ENCODE measurements around the gene SLCO2A1.

SLCO2A1 gene

DNA sequence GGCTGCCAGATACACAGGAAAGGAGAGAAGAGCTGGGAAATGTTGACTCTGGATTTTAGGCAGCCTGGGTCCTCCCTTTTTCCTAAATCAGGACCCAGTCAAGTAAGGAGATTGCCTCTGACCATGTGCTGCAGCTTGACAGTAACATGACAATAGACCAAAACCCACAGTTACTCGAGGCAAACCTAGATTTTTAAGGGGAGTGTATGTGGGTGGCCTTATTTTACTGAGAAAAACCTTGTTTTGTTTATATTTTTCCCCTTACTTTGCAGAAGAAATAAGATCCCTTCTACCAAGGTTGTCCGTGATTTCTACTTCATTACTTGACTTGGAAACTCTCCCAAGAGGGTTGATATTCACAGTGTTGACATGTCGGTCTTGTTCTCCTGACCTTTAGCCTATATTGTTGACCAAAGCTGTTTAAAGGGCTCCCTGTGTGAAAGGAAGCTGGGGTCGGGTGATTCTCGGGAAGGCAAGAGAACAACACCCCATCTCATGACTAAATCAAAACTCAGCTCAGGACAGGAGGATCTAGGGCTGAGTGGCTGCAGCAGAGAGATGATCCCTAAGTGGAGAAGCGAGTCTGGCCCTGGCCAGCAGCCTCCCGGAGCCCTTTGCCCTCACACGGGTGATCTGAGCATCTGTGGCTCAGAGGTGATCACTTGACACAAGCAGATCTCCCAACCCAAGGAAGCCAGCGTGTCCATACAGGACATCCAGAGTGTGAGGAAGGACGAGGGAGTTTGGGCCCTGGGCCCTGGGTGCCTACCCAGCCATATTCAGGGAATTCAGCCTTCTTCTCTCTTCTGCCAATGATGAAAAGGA lies 31.0 kb upstream of the SLCO2A1 start:
- DNase-seq (ENCODE audit: low read depth in 2 of 2) = no peak

DNA sequence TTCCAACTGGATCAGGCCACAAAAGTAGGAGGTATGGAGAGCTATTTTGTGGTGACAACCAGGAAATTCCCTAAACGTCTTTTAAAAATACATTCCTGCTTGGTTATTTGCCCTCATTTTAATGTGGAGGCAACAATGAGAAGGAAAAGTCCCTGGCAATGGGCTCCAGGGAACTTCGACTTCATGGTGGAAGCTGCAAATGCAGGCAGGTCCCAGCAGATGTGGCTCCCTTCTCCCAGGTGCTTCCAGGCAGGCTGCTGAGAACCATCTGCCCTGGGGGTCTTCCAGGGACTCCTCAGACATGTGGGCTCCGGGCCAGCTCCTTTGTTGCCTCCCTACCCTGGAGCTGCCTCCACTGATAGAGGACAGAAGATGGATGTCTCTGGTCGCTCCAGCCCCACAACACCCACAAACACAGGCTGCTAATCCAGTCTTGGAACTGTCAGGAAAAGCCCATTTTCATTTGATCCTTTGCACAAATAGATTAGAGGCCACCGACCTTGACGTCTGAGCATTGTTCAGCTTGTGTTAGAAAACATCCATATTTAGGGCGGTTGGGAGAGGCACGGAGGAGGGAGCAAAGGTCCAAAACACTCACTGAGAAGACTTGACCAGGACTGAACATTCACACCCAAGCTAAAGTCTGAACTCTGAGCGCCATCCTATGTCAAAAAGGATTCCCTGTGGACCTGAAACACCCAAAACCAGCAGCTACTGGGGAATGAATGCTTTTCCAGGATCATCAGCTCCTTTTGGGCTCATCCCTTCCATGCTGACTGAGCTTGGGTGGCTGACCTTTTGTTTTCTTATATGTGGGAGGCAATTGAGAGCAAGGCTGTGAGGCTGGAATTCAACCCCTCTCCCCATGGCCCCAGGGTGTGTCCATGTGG lies 30.2 kb upstream of the SLCO2A1 start:
- DNase-seq (ENCODE audit: low read depth in 2 of 2) = no peak

DNA sequence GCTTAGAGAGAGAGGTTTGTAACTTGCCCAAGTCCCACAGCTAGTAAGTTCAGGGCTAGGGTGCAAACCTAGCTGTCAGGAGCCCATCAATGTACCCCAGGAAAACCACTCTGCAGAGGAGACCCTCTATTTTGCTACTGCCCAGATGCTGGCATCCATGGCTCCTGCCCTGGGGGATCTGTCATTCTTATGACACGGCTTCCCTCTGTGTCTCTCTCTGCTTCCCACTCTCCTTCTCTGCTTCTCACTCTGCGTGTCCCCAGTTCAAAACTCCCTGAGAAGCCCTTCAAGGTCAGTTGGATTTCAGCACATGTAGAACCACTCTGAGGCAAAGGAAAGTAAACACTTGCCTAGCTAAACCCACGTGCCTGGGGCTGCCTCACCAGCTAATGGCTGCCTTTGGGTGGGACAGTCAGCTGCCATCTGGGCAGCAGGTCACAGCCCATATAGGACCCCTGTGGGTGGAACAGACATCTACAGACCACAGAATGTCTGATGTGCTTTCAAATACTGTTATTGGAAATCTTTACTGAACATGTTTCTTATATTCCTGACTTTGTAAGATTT lies 29.4 kb upstream of the SLCO2A1 start:
- no peak for DNase-seq (ENCODE audit: low read depth in 2 of 2)

DNA sequence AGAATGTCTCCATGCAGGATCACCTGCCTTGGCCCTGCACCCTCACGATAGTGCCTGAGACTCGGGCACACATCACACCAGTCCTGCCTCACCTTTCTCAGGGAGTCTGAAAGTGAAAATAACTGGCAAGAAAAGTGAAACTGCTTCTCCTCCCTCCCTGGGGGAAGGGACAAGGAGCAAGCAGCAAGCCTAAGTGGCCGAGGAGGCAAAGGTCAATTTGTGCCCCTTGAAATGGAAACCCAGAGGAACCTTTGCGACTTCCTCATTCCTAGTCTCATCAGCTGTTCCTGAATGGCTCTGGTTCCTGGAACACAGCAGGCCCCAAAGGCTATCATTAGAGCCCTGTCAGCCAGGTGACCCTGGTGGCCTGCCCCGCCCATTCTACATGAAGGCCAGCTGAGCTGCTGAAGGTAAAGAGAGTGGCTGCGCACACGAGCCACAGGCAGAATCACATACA lies 28.0 kb upstream of the SLCO2A1 start:
- DNase-seq (ENCODE audit: low read depth in 2 of 2) = no peak

DNA sequence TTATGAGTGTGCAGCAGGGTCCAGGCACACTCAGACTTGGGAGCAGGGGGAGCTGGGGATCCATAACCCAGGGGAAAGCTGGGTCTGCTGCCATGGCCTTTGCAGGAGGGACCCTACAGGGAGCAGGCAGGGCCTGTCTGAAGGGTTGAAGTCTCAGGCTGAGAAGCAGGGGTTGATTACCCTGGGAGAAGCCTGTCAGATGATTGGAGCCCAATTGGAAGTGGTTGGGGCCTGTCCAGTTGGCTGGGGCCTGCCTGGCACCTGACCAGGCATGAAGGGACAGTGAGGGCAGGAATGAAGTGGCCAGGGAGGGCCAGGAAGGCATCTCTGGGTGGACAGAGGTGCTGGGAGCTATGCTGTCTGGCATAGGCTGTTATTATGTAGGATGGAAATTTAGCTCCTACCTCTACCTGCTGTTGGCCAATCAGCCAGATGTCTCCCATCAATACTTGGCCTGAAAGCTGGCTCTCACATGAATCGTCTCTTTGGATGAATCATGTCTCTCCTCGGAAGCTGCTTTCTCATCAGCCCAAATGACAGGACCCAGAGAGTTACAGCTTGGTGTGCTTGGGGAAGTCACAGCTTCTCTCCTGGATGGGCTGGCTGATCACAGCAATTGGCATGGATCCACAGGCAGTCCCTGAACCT lies 27.4 kb upstream of the SLCO2A1 start:
- DNase-seq (ENCODE audit: low read depth in 2 of 2) = no peak

DNA sequence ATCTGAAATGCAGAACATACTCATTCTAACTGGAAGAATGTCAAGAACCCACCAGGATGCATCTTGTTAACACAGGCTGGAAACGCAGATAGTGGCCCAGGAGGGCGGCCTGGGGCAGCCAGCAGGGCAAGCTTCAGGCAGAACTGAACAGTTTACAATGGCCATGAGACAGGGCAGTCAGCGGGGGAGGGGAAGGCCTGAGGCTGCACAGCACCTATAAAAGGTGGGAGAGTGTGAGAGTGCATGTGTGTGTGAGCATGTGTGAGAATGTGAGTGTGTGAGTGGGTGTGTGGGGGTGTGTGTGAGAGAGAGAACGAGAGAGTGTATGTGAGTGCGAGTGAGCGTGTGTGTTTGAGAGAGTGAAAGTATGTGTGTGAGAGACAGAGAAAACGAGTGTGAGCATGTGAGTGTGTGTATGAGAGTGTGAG lies 26.8 kb upstream of the SLCO2A1 start:
- DNase-seq (ENCODE audit: low read depth in 2 of 2) = no peak

DNA sequence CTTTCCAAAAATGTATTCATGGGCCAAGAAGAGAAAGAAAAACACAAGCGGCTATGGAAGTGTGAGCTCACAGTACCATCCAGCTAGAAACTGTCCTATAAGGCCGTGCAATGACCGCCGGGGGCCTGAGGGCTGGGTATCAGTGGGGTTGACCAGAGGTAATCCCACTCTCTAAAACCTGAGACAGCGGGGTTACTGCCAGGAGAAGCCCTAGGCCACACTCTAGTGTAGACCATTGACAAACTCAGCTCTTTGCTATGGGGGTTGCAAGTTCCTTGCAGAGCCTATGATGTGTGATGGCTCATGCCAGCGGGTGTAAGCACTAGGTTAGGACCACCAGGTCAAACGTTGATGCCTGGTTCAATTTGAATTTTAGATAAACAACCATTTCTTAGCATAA lies 25.9 kb upstream of the SLCO2A1 start:
- no peak for DNase-seq (ENCODE audit: low read depth in 2 of 2)

DNA sequence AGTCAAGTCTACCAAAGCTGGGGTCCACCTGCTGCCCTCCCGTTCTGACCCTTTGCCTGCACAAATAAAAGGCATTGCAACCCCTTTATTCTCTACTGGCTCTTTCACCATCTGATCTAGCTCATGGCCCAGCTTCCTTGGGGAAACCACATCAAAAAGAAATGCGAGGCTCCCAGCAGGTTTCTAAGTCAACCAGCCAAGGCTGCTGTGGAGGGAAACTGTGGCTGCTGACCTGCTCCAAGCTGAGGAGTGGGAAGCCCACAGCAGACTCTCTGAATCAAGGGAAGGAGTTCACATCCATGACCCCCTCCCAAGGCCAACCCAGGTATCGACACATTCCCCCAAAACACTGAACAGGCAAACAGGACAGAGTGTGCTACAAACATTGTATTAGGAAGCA lies 25.2 kb upstream of the SLCO2A1 start:
- no peak for DNase-seq (ENCODE audit: low read depth in 2 of 2)

DNA sequence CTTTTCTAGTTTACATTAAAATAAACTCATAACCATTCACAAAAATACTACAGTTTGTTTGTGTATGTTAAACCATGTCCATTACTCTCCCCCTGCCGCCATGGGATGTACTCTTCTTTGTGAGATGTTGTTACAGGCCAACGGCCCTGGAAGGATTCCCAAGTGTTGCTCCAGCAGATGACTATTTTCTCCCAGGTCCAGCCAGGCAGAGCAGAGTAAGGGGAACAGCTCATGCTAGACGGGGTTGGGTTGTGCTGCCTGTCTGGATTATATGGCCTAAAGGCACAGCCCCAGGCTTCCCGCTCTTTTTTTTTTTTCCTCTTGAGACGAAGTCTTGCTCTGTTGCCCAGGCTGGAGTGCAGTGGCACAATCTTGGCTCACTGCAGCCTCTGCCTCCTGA lies 24.5 kb upstream of the SLCO2A1 start:
- DNase-seq (ENCODE audit: low read depth in 2 of 2) = no peak

DNA sequence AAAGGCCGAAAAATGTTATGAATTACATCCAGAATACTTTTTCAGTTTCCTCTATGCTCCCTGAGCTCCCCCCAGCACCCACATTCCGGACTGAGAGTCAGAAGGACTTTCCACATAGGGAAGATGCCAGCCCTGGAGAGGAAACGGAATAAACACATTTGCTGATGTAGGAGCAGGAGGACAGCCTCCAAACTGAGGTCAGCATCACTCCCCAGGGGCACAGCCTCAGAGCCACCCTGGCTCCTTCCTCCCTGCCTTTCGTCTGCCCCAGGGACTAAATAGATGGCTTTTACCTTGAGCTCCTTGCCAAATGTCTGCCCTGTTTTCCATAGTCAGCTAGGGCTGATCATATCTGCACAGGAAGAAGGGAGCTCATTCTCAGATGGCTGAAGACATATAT lies 22.6 kb upstream of the SLCO2A1 start:
- no peak for DNase-seq (ENCODE audit: low read depth in 2 of 2)

DNA sequence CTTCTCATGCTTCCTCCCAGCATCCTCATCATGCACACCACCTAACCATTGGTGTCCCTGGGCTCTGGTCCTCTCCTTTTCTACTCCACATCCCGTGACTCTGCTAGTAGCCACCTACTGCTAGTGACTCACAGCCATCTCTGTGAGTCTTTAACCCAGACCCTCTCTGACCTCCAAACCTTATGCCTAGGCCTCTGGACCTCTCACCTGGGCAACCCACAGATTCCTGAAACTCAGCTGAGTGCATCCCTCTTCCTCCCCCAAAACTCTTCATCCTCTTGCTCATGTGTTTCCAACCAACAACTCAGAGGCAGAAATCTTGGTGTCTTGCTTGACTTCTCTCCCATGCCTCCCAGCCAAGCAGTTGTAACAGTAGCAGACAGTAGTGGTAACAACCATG lies 20.0 kb upstream of the SLCO2A1 start:
- no peak for DNase-seq (ENCODE audit: low read depth in 2 of 2)

DNA sequence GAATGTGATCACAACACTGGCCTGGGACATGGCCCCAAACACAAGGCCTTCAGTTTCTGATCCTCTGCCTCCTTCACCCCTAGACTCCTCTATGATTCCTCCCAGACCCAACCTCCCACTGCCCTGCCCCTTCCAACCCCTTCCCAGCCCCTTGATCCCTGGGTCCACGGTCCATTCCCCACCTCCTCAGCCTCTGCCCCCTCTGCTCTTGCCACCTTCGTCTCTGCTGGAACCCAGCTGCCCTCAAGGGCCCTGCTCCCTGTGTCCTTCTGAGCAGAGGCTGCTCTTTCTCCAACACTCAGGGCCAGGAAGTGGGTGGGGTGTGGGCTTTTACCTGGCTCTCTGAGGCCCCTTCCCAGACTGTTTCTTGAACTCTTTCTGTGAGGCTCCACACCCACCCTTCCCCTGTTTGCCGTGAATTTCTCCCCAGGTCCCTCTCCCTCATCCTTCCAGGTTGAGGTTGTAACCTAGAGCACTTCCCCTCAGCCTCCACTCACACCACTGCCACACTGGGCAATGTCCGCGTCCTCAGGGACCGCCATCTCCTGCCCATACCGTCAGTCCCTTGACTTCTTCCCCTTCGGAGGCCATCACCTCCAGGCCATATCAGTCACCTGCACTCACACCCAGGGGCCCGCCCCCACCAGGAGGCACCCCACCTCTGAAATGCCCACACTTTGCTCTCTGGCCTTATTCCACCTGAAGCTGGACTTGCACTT lies 18.7 kb upstream of the SLCO2A1 start:
- DNase-seq (ENCODE audit: low read depth in 2 of 2) = no peak

DNA sequence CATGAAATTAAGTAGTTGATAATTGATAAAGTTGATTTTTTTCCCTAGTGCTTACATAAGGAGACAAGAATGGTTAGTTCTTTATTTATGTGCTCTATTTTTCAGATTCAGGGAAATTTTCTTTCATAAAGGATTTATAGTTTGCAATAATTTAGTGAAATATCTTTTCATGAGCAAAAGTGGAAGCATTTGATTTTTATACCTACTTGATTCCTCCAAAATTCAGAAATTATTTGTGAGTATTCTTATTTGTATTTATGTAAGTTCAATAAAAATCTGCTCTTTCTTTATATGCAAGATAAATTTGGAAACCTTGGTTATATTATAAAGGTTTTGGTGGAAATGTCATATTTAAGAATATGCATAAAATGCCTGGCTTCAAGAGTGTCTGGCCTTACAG lies 14.7 kb upstream of the SLCO2A1 start:
- no peak for DNase-seq (ENCODE audit: low read depth in 2 of 2)

DNA sequence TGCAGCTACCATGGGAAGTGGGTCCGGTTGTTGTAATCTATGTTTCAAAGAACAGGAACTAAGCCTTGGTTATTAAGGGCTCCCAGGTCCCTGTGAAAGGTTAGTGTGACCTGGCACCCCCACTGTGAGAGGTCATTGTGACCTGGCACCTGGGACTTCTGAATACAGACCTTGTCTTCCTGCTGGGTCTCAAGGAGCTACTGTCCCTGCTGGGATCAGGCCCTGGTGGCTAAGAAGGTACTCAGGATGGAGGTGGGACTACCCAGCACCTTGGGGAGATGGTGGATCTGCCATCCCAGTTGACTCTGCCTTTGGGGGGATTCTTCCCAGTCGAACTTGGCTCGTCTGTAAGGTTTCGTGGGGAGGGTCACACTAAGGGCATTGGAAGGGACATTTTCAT lies 10.3 kb upstream of the SLCO2A1 start:
- no peak for DNase-seq (ENCODE audit: low read depth in 2 of 2)

DNA sequence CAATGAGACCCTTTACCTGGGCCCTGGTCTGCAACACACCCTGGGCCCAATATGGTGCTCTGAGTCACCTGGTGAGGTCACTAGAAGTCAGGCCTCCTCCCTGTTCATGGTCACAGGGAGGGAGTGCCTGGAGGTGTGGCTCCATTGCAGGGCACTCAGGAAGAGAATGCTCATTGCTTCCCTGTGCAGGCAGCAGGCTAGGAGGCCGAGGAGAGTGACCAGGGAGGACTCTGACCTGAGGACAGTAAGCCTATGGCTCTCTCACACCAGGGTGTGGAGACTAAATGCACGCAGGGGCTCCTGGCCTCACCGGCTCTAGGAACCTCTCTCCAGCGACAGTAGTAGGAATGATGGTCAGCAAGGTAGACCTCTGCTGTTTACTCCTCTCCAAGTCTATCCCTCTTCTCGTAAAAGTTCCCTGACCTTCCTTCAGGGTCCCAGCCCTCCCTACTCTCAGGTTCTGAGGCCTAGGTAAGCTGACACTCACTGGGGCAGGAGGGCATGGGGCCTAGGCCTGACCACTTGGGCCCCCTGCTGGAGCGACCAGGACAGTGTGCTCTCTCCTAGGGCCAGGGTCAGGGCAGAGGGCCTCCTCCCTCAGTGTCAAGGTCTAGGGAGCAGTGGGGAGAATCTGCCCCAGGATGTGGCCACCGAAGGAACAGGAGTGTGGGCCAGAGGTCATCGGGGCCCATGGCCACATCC lies 9.6 kb upstream of the SLCO2A1 start:
- DNase-seq (ENCODE audit: low read depth in 2 of 2) = no peak

DNA sequence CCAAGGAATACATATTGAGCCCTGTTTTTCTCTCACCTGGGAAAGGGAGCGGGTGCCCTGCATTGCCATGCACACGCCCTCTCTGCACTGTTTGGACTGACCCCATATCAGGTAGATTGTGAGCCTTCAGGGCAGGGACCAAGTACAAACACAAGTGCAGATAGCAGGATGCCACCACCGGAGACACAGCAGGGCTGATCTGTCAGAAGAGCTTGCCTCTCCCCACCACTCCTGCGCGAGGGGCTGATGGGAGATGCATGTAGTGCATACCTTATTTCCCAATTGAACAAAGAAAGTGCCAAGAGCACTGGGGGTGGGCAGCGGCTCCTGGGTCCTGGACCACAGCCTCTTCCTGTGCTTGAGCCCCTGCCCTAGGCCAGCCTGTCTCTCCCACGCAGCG lies 9.0 kb upstream of the SLCO2A1 start:
- DNase-seq (ENCODE audit: low read depth in 2 of 2) = no peak

DNA sequence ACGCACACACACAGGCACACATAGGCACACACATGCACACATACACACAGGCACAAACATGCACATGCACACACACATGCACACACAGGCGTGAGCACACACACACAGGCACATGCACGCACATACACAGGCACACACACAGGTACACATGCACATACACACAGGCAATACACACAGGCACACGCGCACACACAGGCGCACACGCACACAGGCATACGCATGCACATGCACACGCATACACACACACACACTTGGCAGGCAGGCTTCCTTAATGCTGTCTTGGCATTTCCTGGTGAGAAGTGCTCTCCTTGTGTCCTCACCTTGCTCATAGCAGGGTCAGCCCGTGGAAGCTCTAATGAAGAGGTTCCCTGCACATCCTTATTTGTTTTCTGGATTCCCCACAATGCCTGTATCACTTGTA lies 8.4 kb upstream of the SLCO2A1 start:
- no peak for DNase-seq (ENCODE audit: low read depth in 2 of 2)

DNA sequence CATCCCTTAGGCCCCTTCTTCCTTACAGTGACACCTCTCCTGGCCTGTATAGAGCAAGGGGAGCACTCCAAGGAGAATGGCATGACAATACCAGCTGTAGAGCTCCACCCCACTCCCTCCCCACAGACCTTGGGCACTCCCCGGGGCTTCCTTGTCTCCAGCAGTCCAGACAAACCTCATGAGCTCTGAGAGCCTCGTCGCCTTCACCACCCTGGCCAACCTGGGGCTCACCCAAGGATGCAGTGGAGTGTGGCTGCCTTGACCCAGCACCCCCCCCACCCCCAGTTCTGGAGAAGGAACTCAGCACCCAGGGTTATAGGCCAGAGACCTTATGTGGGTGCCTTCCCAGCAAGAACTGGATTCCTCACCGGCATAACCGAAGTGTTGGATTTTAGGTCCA lies 7.4 kb upstream of the SLCO2A1 start:
- no peak for DNase-seq (ENCODE audit: low read depth in 2 of 2)

DNA sequence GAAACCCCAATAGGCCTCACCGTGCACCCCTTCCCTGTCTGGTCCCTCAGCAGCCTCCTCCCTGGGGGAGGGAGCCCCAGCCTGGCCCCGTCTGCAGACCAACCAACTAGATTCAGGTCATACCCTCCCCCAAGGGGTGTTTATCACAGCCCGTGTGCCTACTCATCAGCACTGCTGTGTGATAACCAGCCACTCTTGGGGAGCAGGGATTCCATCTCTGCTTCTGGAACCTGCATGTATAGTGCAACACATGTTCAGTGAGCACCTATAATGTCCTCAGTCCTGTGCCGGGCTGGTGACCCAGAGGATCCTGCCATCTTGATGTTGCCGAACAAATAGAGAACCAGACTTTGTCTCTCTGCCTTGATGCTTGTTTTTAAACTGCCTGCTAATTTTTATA lies 6.6 kb upstream of the SLCO2A1 start:
- no peak for DNase-seq (ENCODE audit: low read depth in 2 of 2)

DNA sequence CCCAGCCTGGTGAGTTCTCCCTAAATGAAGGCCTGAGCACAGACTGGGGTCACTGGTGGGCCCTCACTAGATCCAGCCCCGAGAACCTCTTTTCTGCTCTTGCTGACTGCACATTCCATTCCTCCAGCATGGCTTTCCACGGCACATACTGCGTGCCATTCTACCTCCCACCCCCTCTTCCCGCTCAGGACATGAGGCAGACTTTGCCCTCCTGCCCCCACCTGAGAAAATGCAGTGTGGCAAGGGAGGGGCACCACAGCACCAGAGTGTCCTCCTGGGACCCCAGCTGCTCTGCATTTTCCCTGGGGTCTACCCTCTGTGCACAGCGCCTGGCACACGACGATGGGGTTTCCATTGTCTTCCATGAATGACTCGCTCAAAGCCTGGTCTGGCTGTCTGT lies 6.1 kb upstream of the SLCO2A1 start:
- no peak for DNase-seq (ENCODE audit: low read depth in 2 of 2)

Measured in activated CD4-positive, alpha-beta T cell treated with anti-CD3 and anti-CD28 coated beads for 24 hours (primary cell).